ENCODE results near the gene SUSD3.

Gene SUSD3

DNA sequence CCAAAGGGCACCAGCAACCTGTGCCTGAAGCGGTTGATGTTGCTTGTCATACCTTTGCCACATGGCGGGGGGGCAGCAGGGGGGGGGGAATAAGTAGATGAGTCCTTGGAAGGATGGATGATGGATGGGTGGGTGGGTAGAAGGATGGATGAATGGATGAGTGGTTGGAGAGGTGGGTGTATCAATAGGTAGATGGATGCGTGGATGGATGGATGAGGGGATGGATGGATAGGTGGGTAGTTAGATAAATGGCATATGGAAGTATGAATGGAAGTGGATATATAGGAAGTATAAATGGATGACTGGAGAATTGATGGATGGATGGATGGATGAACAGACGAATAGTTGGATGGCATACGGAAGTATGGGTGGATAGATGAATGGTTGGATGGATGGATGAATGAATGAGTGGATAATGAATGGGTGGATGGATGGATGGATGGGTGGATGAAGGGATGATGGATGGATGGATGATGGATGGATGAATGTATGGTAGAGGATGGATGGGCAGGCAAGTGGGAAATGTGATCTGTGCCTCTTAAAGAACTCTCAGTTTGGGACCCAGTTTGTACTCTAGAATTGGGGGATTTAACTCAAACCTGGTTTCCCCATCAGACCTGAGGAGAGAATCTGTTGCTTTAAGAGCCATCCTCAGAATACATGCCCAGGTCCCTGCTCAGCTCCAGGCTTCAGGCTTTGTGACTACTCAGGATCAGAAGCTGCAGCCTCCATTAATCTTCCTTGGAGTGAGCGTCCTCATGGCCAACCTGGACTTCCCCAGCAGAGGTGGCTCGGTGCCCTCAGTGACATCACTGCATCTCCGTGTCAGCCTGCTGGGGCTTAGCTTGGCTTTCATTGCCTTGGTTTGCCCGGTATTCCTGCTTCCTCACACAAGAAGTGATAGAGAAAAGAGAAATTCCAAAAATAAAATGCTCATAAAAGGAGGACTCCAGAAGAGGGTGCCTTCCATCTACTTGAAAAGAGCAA, 27.6 kb upstream of the SUSD3 start:
- no peak for DNase-seq (ENCODE audit: low read depth)

DNA sequence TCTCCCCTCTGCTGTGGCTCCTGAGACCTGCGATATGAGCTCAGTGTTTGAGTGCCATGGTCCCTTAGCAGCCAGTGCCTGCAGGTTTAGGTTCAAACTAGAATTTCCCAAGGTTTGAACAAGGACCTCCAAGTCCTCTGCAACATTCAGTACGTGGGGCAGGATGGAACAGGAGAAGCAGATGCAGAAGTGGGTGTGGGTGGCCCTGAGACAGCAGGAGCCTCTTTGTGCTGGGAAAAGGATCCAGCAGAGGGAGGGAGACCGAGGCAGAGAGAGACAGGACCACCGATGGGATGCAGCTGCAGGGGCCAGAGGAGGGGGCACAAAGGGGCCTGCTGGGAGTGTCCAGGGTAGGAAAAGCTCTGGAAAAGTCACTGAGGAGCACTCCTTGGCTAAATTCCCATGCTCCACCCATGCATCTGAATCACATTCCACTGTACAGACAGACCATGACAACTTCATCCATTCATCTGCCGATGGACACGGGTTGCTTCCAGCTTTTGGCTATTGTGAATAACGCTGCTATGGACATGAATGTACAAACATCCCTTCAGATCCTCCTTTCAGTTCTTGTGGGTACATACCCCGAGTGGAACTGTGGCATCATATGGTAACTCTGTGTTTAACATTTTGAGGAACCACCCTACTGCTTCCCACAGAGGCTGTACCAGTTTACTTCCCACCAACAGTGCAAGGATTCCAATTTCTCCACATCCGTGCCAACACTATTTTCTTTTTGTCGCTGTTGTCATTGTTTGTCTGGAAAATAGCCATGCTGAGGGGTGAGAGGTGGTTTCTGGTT, 26.7 kb upstream of the SUSD3 start:
- no peak for DNase-seq (ENCODE audit: low read depth)

DNA sequence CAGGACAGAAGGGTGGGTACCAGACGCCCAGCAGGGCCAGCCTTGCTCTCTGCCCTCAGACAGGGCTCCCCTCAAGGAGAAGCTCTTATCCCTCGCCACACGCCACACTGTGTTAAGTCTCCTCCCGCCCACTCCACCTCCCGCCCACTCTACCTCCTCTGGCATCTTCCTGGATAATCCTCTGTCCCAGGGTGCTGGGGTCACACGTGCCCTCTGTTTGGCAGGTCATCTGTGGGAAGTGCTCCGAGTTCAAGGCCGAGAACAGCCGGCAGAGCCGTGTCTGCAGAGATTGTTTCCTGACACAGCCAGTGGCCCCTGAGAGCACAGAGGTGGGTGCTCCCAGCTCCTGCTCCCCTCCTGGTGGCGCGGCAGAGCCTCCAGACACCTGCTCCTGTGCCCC, 26.0 kb upstream of the SUSD3 start:
- no peak for DNase-seq (ENCODE audit: low read depth)

DNA sequence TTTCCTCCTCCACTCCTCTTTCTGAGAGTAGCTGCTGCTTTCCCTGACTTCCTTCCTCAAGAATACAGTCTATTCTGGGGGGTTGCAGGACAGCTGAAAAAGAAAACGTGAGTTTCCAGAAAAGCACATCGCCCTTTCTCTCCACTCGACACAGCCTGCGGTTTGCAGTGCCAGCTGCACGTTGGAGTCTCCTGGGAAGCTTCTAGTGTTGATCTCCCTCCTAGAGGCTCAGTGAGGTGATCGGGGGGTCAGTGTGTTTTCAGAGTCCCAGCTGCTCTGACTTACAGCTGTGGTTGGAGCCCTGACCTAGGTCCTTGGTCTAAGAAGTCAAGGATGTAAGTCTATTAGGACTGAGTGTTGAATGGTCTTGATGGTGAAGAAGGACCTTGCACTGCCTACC, 25.0 kb upstream of the SUSD3 start:
- no peak for DNase-seq (ENCODE audit: low read depth)

DNA sequence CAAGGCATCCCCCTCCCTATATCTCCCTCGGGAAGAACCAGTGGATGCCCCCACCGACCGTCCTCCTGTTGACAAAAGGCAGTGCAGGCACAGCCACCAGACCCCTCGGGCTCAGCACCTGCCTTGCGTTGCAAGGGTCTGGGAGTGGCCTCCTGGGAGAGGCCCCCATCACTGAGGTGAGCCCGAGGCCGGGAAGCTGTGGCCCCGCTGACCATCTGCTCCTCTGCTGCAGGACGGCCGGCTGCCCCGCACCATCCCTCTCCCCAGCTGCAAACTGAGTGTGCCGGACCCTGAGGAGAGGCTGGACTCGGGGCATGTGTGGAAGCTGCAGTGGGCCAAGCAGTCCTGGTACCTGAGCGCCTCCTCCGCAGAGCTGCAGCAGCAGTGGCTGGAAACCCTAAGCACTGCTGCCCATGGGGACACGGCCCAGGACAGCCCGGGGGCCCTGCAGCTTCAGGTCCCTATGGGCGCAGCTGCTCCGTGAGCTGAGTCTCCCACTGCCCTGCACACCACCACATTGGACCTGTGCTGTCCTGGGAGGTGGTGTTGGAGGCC, 23.3 kb upstream of the SUSD3 start:
- DNase-seq (ENCODE audit: low read depth) = no peak

DNA sequence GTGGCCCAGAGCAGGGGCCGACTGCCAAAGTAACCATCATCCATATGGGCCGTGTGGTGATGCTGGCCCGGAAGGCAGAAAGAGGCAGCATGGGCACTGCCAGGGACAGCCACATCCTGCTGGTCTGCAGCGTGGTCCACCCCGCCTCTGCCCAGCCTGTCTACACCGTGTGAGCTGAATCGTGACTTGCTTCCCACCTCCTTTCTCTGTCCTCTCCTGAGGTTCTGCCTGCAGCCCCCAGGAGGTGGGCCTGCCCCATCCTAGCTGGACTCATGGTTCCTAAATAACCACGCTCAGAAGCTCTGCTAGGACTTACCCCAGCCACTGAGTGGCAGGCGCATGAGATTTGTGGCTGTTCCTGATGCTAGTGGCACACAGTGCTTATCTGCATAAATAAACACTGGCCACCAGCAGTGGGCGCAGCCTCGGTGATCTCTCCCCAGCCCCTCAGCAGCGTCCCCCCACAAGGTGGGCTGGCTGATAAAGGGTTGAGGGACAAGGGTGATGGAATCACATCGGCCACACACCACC, 22.6 kb upstream of the SUSD3 start:
- DNase-seq (ENCODE audit: low read depth) = no peak

DNA sequence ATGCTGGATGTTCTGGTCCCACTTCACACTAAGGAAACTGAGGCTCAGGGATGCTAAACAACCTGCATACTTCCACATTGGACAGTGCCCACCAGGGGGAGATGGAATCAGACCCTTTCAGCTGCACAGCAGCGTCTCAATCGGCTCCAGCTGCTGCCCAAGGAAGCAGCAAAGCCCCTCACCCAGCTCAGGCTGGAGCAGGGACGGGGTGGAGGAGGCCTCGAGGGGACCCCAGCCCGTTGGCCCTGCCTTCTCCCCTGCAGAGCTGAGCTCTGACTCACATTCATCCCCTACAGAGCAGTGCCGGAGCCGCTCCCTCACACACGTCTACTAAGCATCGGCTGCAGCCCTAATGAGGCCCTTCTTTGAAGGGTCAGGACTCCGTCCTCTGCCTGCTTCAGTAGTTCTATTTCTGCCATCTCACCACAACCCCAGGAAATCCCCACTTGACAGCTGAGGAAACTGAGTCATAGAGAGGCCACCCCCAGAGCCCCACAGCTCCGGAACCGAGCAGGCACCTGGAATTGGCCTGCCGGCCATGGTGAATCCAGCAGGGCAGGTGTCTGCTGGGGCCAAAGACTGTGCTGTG, 21.5 kb upstream of the SUSD3 start:
- no peak for DNase-seq (ENCODE audit: low read depth)

DNA sequence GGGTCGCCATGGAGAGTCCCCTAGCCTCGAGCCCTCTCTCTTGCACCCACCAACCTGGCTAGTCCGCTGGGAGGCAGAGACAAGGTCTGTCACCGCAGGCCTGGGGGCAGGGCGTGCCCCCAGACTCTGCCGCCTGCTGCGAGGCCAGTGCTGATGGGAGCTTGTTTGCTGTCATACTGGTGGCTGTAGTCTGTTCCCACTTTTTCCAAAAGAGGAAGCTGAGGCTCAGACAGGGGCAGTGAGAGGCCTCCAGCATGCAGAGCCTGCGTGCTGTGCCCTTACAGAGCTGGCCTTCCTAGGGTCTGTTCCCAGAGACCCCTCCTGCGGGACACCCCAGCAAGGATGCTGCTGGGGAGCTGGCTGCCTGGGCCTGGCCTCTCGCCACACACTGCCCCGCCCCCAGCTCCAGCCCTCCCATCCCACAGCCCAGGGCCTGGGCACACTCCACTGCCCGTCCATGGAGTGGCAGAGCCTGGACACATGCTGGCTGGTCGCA, 21.0 kb upstream of the SUSD3 start:
- DNase-seq (ENCODE audit: low read depth) = no peak

DNA sequence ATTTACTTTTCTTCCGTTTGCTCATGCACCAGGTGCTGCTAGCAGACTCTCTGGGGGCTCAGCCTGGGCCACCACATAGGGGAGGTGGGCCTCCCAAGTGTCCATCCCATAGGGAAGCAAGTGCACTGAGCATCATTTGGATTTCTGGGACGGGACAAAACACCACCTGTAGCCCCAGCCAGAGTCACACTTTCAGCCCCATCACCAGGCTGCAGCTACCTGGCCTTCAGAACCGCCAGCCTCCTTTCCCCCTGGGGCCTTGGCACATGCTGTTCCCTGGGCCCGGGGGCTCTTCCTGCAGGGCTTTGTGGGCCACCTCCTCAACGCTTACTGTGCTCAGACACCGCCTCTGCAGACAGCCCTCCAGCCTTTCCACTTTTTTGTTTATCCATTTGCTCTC, 19.6 kb upstream of the SUSD3 start:
- DNase-seq (ENCODE audit: low read depth) = no peak

DNA sequence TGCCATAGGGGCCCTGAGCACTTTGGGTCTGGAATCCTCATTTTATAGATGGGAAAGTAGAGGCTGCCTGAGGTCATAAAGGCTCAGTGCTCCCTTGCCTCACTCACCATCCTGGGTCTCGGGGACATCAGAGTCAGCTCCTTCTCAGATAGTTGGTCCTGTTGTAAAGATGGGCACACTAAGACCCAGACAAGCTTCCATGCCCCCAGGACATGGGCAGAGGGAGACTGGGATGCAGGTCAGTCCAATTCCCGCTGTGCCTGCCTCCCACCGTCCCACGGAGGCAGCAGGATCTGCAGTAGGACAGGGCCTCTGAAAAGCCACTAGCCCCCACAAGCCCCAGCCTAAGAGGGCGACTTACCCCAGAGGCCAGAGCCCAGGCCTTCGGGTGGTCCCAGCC, 19.0 kb upstream of the SUSD3 start:
- no peak for DNase-seq (ENCODE audit: low read depth)

DNA sequence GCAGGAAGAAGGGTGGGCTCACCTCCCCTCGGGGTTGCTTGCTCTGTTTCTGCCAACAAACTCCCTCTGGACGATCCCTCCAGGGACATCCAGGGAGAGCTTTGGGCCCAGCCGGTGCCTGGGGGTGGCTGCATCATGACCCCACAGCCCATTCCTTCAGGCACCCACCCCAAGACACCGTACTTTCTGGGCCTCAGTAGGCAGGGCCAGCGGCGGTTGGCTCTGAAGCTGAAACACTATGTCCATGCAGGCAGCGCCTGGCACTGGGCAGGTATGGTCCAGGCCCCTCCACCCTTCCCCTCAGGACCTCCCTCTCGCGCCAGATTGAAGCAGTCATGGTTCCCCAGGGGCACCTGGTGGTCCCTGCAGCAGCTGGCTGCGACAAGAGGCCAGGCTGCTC, 18.5 kb upstream of the SUSD3 start:
- DNase-seq (ENCODE audit: low read depth) = no peak

DNA sequence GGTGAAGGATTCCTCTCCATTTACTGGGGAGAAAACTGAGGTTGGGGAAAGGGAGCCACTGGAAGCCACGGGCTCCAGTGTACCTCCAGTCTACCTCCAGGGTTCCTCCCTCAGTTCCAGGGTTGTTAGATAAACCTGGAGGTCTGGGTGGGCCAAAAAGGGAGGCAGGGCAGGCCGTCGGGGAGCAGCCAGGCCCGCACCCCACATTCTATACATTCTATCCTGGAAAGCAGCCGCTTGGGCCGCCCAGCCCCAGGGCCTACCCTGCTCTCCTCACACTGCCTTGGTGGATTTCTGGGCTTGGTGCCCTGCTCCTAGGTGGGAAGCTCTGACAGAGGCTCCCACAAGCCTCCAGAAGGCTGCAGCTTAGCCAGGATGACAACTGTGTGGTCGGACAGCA, 18.1 kb upstream of the SUSD3 start:
- no peak for DNase-seq (ENCODE audit: low read depth)

DNA sequence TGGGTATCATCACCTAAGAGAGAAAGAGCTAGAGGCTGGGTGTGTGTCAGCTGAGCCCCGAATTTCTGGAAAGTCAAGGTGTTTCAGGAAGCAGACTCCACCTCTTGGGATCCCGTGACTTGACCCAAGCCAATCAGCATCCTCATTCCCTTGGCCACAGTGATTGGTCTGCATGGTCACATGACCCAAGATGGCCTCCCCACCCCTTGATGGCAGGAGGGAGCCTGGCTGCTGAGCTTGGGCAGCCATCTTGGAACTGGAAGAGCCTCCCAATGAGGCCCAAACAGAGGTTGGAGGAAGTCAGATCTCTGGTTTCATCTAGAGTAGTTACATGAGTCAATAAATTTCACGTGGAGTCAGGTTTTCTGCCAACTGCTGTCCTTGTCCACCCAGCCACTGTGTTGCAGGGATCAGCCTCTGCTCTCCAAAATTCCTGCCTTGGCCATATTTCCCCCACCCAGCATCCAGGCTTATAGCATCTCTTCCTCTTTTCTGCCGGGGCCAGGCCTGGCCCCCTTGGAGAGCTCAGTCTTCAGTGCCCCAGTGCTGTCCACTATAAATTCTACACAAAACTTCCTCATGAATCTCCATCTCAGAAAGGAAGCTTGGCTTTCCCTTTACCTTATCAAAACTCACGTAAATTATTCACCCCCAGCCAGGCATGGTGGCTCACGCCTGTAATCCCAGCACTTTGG, 17.2 kb upstream of the SUSD3 start:
- no peak for DNase-seq (ENCODE audit: low read depth)

DNA sequence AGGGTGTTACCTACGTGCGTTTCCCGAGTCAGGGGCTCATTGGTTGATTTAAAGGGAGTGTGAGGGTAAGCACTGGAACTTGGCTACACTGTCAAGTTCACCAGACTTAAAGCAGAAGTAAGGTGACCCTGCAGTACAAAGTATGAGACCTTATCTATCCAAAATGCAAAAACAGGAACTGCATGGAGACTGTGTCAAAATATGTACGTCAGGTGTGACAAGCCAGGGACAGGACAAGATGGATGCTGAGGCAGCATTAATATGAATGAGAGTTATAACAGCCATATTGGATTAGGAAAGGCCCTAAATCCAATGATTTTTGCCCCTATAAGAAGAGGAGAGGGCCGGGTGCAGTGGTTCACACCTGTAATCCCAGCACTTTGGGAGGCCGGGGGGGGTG, 15.4 kb upstream of the SUSD3 start:
- no peak for DNase-seq (ENCODE audit: low read depth)

DNA sequence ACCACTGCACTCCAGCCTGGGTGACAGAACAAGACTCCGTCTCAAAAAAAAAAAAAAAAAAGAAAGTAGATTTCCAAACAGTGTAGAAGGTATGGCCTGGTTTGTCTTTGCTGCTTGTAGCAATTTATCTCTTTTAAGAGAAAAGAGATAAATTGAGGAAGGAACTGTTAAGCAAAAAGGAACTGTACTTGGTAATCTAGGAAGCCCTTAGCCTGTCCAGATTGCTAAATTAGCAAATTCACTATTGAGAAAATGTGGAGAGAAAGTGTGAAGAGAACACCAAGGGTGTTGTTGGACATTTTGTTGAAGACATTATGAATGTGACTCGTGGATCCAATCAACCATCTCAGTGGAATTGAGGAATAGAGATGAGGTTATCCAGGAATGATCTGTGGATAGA, 13.0 kb upstream of the SUSD3 start:
- DNase-seq (ENCODE audit: low read depth) = no peak

DNA sequence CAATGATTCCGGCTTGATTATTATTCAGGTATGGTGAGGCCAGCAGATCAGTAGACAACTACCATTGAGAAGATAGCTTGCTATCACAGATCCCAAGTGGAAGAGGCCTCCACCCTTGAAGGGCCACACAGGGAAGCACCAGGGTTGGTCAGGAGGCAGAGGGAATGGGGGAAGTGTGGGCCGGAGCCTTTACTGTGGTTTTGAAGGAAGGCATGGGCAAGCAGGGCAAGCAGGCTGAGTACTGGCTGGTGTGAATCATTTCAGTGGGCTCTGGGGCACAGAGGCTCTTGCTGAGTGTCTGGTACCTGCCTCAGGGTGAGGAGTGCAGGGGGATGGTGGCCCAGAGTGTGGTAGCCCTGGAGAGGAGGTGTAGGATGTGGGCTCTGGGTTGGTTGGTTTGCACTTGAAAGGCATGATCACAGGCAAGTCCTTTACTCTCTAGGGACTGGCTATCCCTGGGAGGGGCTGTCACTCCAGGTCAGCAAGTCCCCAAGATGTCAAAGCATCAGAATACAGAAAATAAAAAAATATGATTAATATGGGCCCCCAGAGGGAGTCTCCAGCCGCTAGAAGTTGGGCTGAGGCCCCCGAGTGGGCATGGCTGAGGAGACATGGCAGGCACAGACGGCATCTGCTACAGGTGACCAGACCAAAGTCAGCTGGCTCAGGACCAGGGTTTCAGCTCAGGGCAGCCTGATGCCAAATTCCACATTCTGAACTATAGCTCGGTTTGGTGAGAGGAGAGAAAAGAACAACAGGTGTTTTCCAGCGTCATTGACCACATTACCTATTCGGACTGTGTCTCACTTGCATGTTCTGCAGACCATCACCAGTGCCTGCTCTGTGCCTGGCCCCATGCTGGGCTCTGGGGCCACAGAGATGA, 9.7 kb upstream of the SUSD3 start:
- no peak for DNase-seq (ENCODE audit: low read depth)

DNA sequence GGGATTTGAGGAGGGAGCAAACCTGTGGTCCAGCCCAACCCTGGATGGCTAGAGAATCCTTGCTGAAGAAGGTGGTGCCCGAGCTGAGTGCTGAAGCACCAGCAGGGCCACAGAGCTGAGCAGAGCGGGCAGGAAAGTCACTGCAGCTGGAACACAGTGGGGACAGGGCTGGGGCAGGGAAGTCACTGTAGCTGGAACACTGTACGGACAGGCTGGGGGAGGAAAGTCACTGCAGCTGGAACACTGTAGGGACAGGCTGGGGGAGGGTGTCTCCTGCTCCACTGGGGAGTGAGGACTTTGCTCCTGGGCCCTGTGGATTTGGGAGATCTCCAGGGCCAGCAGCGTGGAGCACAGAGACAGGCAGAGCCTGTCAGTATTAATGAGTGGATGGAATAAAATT, 9.0 kb upstream of the SUSD3 start:
- DNase-seq (ENCODE audit: low read depth) = no peak

DNA sequence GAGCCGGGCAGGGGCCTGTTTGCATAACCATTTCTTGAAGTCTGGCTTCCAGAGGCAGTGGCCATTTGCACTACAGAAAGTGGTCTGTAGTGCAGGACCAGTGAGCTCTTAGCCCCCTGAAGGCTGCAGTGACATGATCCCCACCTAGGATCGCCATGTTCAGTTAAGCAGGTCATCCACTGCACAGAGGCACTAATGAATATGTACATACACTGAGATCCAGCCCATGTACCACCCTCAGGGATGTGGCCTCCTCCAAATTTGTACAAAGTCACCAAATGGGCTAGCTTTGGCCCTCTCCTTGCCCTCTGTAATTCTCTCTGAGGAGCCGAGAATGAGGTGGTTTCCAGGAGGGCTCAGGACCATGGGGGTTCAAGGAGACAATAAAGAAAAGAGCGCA, 8.3 kb upstream of the SUSD3 start:
- DNase-seq (ENCODE audit: low read depth) = no peak

DNA sequence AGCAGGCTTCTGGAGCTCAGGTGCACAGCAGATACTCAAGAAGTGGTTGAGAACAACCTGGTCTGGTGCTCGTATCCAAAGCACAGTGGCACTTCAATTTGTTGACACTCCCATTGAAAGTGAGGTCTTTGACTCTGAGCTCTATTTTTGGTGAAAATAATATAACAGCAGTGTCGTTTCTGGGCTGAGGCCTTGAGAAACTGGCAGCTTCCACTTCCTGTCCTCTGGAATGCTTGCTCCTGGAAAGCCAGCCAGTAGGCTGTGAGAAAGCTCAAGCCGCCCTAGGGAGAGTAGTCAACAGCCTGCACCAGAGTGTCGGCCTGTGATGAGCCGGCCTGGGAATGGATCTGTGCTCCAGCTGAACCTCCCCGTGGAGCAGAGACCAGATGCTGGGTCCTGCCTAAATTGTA, 6.8 kb upstream of the SUSD3 start:
- no peak for DNase-seq (ENCODE audit: low read depth)

DNA sequence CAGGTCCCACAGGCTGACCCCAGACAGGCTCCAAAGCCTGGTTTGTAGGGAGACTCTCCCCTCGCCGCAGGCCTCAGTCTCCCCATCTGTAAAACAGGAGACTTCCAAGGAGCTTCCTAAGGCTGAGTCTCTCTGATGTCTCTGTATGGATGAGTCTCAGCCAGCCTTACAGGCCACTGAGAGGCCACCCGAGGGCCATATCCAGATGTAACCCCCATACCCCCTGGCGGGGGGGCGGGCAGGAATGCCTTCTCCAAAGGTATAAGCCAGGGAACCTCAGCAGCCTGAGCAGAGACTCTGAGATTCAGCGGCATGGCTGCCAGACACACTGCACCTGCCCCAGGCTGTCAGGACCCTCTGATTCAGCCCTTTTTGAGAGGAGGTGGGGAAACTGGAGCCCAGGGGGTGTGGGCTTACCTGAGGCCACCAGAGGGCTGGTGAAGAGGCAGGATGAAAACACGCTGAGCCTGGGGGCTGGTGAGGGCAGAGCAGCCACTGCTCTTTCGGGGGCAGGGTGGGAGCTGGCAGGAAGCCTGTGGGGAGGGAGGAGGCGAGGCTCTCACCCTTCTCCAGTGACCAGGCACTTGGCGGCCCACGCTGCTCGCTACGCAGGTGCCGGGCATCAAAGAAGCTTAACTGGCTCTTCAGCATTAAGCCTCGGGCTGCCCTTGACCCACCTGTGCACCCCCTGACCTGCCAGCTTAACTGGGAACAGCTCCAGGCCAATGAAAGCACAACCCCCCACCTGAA, 5.5 kb upstream of the SUSD3 start:
- DNase-seq (ENCODE audit: low read depth) = no peak

Measured in stimulated activated CD8-positive, alpha-beta memory T cell treated with anti-CD3 and anti-CD28 coated beads, Interleukin-12 subunit alpha, Interleukin-12 subunit beta, amount 100 ng/mL, for 4 hours (primary cell).